Body of pancreas (tissue), 4 donors: ENCODE data around the gene C2orf76. TPM values are rescaled to one million over a fixed set of nuclear protein-coding genes. Genes with fewer than 3 reads are reported as not detected.
"Not testable (repeated sequence)": the region's sequence is repeated elsewhere in the genome, so short reads cannot be mapped to it uniquely, and the experiment has no call there.

Experiments
- ATAC-seq: fragments of 150-250 bp; one replicate; pipeline ENCODE4 v1.9.1; 2016
- DNase-seq, 4 donors: peaks; one replicate each; pipeline ENCODE4 v3.0.0-alpha.2; 2019
- H3K27ac ChIP-seq, 4 donors: fragments of 200-600 bp; sonication (generic); 1 replicate in 3 of 4; 2 replicates in 1 of 4; pipeline versions ENCODE4 v1.5.1 to v1.6.1; 2016 to 2019; ENCODE audit warnings: mild to moderate bottlenecking in 1 of 4, mixed read lengths in 1 of 4, moderate library complexity in 1 of 4
- H3K27me3 ChIP-seq, 2 donors: fragments of 200-600 bp; sonication (generic); one replicate each; pipeline ENCODE4 v1.6.0; 2016; ENCODE audit warnings: mild to moderate bottlenecking in 1 of 2
- H3K36me3 ChIP-seq, 2 donors: fragments of 200-600 bp; sonication (generic); replicated peaks in 1 of 2; 2 replicates each; pipeline ENCODE4 v1.5.1; 2016; ENCODE audit warnings: low read depth in 2 of 2; ENCODE audit not compliant: insufficient read depth in 1 of 2
- H3K4me1 ChIP-seq: fragments of 200-600 bp; sonication (generic); one replicate; pipeline ENCODE4 v1.6.0; 2016
- H3K4me3 ChIP-seq, 2 donors: fragments of 200-600 bp; sonication (generic); 1 replicate in 1 of 2; 2 replicates in 1 of 2; pipeline ENCODE4 v1.5.1; 2016 to 2019
- H3K9me3 ChIP-seq, 3 donors: fragments of 200-600 bp; sonication (generic); 1 replicate in 2 of 3; 2 replicates in 1 of 3; pipeline ENCODE4 v1.5.1; 2016
- POLR2A ChIP-seq, 3 donors: fragments of 450-650 bp; IDR thresholded peaks; one replicate each; pipeline ENCODE4 v1.6.1; 2016; ENCODE audit warnings: antibody characterized with exemption in 3 of 3, mild to moderate bottlenecking in 2 of 3
- WGBS, 2 donors: methylation state at CpG; one replicate each; pipeline ENCODE4 v1.1.5; 2017; 5-methylcytosine and 5-hydroxymethylcytosine counted together
- intact Hi-C: fragments of 100-400 bp; cut with DNase I; formaldehyde crosslinking; loops from one replicate; pipeline ENCODE4 v1.15.1; 2023
- total RNA-seq, 2 donors: library from RNA; depleted of rRNA; stranded (reverse); fragments of >200 nt; gene quantifications; one replicate each; pipeline ENCODE4 v1.1.0, GENCODE V29; 2016
- TF ChIP-seq, protein P1 (sequence below), 7 experiments: fragments of 450-650 bp in 4 of 7; fragments of 200-600 bp in 3 of 7; sonication (generic) in 3 of 7; IDR thresholded peaks; one replicate each; pipeline ENCODE4 v1.5.1; 2016 to 2019; ENCODE audit warnings: antibody characterized with exemption in 7 of 7

The C2orf76 gene
- total RNA-seq, 2 donors from 2014 or later = 12.5 to 52.4 TPM

- peaks cover 4% of the 10 kb centered on the region for H3K4me1 ChIP-seq
- WGBS, 2 donors = 58 to 60% methylated on average over 4 of the region's 4 CpGs
- TF ChIP-seq, protein P1, sequence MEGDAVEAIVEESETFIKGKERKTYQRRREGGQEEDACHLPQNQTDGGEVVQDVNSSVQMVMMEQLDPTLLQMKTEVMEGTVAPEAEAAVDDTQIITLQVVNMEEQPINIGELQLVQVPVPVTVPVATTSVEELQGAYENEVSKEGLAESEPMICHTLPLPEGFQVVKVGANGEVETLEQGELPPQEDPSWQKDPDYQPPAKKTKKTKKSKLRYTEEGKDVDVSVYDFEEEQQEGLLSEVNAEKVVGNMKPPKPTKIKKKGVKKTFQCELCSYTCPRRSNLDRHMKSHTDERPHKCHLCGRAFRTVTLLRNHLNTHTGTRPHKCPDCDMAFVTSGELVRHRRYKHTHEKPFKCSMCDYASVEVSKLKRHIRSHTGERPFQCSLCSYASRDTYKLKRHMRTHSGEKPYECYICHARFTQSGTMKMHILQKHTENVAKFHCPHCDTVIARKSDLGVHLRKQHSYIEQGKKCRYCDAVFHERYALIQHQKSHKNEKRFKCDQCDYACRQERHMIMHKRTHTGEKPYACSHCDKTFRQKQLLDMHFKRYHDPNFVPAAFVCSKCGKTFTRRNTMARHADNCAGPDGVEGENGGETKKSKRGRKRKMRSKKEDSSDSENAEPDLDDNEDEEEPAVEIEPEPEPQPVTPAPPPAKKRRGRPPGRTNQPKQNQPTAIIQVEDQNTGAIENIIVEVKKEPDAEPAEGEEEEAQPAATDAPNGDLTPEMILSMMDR (IDR thresholded peaks at IDR 0.05) = no peak
- no peak for TF ChIP-seq POLR2A (IDR thresholded peaks at IDR 0.05)
- DNase-seq = no peak
- H3K9me3 ChIP-seq = no peaks in the 10 kb centered on the region
- H3K36me3 ChIP-seq = no peaks in the 10 kb centered on the region
- no peak overlapping the region for H3K27ac ChIP-seq
- H3K27me3 ChIP-seq = no peaks in the 10 kb centered on the region
- H3K4me3 ChIP-seq = no peak overlapping the region
- ATAC-seq = no peak
- intact Hi-C loops = loop anchor here (10.0 kb wide), 1 partner anchor 396 kb away; no protein-coding TSS in a partner anchor
Measured at GRCh38 chr2:119280680-119281079, 86.0 kb downstream of the C2orf76 start.

- TF ChIP-seq, protein P1 (IDR thresholded peaks at IDR 0.05) = no peak
- TF ChIP-seq POLR2A (IDR thresholded peaks at IDR 0.05) = no peak
- H3K9me3 ChIP-seq = no peaks in the 10 kb centered on the region
- H3K27me3 ChIP-seq = no peaks in the 10 kb centered on the region
- H3K36me3 ChIP-seq = no peaks in the 10 kb centered on the region
- H3K27ac ChIP-seq = no peak overlapping the region
- H3K4me3 ChIP-seq = no peak overlapping the region
- no peak for DNase-seq
- H3K4me1 ChIP-seq = peaks cover 4% of the 10 kb centered on the region
- intact Hi-C loops = loop anchor here (10.0 kb wide), 1 partner anchor 395 kb away; no protein-coding TSS in a partner anchor
- ATAC-seq = no peak
- 75 to 78% methylated on average over 4 to 6 of the region's 6 CpGs for WGBS, 2 donors
Measured at GRCh38 chr2:119279666-119280065, 87.0 kb downstream of the C2orf76 start.

DNA sequence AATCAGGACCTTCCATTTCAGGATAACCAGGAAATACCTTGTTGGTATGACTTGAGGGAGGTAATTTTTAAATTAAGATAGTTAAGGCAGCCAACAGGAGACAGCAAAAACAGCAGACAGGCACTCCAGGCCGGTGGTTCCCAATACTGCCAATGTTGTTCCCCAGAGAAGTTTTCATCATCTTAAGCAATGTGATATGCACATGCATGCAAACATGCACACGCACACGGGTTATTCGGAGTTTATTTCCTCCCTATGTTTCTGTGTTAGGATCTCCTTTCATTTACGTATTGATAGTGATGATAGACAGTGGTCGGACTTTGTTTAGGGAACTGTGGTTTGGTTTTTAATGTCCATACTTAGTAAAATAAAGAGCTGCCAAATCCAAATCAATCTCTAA lies 87.7 kb downstream of the C2orf76 start:
- H3K36me3 ChIP-seq = no peaks in the 10 kb centered on the region
- H3K9me3 ChIP-seq = no peaks in the 10 kb centered on the region
- H3K4me1 ChIP-seq = peaks cover 3% of the 10 kb centered on the region
- WGBS, 2 donors = 86 to 93% methylated on average over 6 of the region's 6 CpGs
- intact Hi-C loops = no loop called here
- DNase-seq = no peak
- ATAC-seq = no peak
- H3K27ac ChIP-seq = no peak overlapping the region
- TF ChIP-seq POLR2A (IDR thresholded peaks at IDR 0.05) = no peak
- TF ChIP-seq, protein P1 (IDR thresholded peaks at IDR 0.05) = no peak
- H3K27me3 ChIP-seq = no peaks in the 10 kb centered on the region
- H3K4me3 ChIP-seq = no peak overlapping the region

GRCh38 chr2:119278385-119278784 lies 88.2 kb downstream of the C2orf76 start:
- H3K27me3 ChIP-seq, H3K4me1 ChIP-seq, H3K27ac ChIP-seq, ATAC-seq, H3K9me3 ChIP-seq, H3K36me3 ChIP-seq, H3K4me3 ChIP-seq, intact Hi-C loops, DNase-seq: not testable (repeated sequence)
- 95 to 98% methylated on average over 2 of the region's 2 CpGs for whole genome bisulfite sequencing, 2 donors

DNA sequence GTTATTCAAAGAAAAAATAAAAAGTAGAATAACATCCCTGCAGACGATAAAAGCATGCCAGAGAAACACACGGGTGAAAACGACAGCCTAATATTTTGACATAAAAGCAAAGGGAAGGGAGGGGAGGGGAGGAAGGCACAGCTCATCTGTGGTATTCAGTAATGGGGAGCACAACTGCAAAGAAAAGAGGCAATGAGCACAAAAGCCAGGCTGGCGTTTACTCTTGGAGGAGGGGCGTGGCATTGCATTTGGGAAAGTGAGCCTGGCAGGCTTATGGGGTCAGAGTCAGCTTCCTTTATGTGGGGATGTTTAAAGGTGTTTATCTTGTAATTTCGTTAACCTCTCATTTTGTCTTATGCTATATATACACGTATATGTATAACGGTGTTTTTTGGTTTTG lies 89.8 kb downstream of the C2orf76 start:
- TF ChIP-seq, protein P1 (IDR thresholded peaks at IDR 0.05) = no peak
- no peak for TF ChIP-seq POLR2A (IDR thresholded peaks at IDR 0.05)
- no peak for DNase-seq
- no peaks in the 10 kb centered on the region for H3K36me3 ChIP-seq
- H3K27me3 ChIP-seq = no peaks in the 10 kb centered on the region
- H3K27ac ChIP-seq = no peak overlapping the region
- no peak overlapping the region for H3K4me3 ChIP-seq
- no peaks in the 10 kb centered on the region for H3K9me3 ChIP-seq
- H3K4me1 ChIP-seq = no peaks in the 10 kb centered on the region
- intact Hi-C loops = no loop called here
- ATAC-seq = no peak
- WGBS, 2 donors = 73 to 76% methylated on average over 8 of the region's 8 CpGs
